ENCODE data around the gene SCAF11. TPM values are rescaled to one million over a fixed set of nuclear protein-coding genes. Genes with fewer than 3 reads are reported as not detected.

Gene SCAF11
- total RNA-seq, 1 donor from 2014 or later = 156 TPM

DNA sequence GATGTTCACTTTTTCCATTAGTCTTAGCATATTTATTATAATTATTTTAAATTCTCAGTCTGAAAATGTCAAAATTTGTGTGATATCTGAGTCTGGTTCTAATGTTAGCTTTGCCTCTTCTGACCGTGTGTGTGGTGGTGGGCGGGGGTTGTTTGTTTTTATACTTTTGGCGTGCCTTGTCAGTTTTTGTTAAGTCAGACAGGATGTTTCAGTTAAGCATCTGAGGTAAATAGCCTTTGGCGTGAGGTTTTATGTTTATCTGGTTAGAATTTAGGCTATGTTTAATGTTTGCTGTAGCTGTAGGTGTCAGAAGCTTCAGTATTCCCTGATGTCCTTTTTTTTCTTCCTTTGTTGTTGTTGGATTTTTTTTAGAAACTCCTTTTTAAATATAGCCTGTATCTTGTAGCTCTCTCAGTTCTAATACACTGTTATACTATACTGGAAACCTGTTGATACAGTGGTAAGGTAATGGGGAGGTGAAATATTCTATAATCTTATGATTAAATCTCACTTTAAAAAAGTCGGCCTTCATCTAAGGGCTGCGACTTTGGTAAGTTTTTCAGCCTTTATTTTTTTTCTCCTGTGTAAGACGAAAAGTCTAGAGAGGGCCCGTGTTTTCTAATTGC, 111.6 kb downstream of the SCAF11 start:
- intact Hi-C loops (cut with DNase I) = no loop called here
- DNase-seq (ENCODE audit: low spot score) (no peak), ATAC-seq (no peak)

DNA sequence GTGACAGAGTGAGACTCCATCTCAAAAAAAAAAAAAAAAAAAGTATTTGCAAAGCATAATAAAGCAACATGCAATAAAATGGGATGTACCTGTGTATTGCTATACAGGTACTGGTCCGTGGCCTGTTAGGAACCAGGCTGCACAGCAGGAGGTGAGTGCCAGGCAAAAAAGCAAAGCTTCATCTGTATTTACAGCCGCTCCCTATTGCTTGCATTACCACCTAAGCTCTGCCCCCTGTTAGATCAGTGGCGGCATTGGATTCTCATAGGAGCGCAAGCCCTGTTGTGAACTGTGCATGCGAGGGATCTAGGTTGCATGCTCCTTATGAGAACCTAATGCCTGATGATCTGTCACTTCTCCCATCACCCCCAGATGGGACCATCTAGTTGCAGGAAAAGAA, 113.3 kb downstream of the SCAF11 start:
- intact Hi-C loops (cut with DNase I) = no loop called here
- ATAC-seq = no peak
- no peak for DNase-seq (ENCODE audit: low spot score)

DNA sequence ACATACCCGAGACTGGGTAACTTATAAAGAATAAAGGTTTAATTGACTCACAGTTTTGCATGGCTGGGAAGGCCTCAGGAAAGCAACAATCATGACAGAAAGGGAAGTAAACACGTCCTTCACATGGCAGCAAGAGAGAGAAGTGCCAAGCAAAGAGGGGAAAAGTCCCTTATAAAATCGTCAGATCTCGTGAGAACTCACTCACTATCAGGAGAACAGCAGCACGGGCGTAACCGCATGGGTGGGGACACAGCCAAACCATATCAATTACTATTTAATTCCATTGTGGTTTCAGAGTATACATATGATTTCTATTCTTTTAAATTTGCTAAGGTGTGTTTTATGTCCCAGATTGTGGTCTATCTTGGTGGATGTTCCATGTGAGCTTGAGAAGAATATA, 117.9 kb downstream of the SCAF11 start:
- ATAC-seq (no peak), DNase-seq (ENCODE audit: low spot score) (no peak)
- intact Hi-C loops (cut with DNase I) = no loop called here
